ENCODE data around the gene ZNF764. TPM values are rescaled to one million over a fixed set of nuclear protein-coding genes. Genes with fewer than 3 reads are reported as not detected.

Gene ZNF764
- total RNA-seq, 1 donor from 2014 or later: 18.4 TPM

DNA sequence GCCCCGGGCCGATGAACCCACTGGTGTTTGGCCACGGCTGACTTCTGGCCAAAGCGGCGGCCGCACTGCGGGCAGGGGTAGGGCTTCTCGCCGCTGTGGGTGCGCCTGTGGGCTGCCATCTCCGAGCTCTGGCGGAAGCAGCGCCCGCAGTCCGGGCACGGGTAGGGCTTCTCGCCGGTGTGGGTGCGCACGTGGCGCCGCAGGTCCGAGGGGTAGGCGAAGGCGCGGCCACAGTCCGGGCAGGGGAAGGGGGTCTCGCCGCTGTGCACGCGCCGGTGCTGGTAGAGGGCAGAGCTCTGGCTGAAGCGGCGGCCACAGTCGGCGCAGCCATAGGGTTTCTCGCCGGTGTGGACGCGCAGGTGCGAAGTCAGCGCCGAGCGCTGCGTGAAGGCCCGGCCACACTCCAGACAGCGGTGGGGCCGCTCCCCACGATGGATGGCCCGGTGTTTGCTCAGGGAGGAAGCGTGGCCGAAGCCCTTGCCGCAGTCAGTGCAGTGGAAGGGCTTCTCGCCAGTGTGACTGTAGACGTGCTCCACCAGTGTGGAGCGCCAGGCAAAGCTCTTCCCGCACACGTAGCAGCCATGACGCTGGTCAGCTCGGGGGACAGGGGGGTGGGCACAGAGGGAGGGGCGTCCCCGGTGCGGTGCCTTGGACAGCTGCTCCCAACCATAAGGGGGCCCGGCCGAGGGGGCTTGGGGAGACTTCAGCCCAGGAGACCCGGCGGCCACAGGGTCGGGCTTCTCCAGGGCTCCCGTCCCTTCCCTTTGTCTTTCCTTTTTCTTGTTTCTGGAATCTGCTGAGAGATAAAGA lies 2.7 kb downstream of the ZNF764 start:
- no peak overlapping the region for H3K27ac ChIP-seq
- H3K27me3 ChIP-seq: no peaks in the 10 kb centered on the region
- TF ChIP-seq, protein P1, sequence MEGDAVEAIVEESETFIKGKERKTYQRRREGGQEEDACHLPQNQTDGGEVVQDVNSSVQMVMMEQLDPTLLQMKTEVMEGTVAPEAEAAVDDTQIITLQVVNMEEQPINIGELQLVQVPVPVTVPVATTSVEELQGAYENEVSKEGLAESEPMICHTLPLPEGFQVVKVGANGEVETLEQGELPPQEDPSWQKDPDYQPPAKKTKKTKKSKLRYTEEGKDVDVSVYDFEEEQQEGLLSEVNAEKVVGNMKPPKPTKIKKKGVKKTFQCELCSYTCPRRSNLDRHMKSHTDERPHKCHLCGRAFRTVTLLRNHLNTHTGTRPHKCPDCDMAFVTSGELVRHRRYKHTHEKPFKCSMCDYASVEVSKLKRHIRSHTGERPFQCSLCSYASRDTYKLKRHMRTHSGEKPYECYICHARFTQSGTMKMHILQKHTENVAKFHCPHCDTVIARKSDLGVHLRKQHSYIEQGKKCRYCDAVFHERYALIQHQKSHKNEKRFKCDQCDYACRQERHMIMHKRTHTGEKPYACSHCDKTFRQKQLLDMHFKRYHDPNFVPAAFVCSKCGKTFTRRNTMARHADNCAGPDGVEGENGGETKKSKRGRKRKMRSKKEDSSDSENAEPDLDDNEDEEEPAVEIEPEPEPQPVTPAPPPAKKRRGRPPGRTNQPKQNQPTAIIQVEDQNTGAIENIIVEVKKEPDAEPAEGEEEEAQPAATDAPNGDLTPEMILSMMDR (IDR thresholded peaks at IDR 0.05): no peak
- TF ChIP-seq POLR2AphosphoS5 (IDR thresholded peaks at IDR 0.05; ENCODE audit: insufficient read depth in 1 of 2, low read depth in 1 of 2) (no peak), POLR2A (IDR thresholded peaks at IDR 0.05) (no peak)
- peaks cover 20% of the 10 kb centered on the region for H3K4me1 ChIP-seq
- intact Hi-C loops (cut with DNase I): no loop called here
- DNase-seq (ENCODE audit: extremely low spot score in 2 of 2): no peak
- H3K36me3 ChIP-seq: peaks cover 0 to 16% of the 10 kb centered on the region in 2 donors
- H3K9me3 ChIP-seq: no peaks in the 10 kb centered on the region
- H3K4me3 ChIP-seq: no peak overlapping the region

DNA sequence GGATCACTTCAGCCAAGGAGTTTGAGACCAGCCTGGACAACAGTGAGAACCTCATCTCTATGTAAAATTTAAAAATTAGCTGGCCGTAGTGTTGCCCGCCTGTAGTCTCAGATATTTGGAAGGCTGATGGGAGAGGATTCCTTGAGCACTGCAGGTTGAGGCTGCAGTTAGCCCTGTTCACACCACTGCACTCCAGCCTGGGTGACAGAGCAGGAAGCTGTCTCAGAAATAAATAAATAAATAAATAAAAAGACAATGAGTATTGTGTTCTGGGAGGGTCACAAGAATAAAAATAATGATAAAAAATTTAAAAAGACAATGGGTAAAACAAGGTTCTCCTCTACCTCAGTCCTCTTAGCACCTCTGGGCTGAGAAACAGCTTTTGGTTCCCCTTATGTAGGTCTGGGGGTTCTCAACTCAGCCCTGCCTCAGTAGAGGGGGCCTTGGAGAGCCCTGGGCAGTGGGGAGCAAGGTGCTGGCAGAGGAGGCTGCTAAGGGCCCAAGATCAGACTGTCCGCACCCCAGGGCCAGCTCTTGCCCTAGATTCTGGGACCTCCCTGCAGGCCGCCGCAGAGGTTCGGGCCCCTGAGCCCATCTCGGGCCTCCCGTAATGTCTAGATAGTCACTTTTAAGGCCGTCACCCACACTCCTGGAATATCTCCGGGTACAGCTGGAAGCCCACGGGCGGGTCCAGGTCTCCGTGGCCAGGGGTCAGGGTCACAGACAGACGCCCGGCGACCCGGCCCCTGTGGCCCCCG lies 3.4 kb downstream of the ZNF764 start:
- Histone ChIP-seq H3K27me3 (no peaks in the 10 kb centered on the region), H3K27ac (no peak overlapping the region), H3K4me1 (peaks cover 20% of the 10 kb centered on the region), H3K9me3 (no peaks in the 10 kb centered on the region), H3K36me3 (peaks cover 0 to 16% of the 10 kb centered on the region in 2 donors), H3K4me3 (no peak overlapping the region)
- DNase-seq (ENCODE audit: extremely low spot score in 2 of 2): no peak
- intact Hi-C loops (cut with DNase I): no loop called here
- TF ChIP-seq POLR2A (IDR thresholded peaks at IDR 0.05) (no peak), POLR2AphosphoS5 (IDR thresholded peaks at IDR 0.05; ENCODE audit: insufficient read depth in 1 of 2, low read depth in 1 of 2) (no peak)
- TF ChIP-seq, protein P1 (IDR thresholded peaks at IDR 0.05): no peak

DNA sequence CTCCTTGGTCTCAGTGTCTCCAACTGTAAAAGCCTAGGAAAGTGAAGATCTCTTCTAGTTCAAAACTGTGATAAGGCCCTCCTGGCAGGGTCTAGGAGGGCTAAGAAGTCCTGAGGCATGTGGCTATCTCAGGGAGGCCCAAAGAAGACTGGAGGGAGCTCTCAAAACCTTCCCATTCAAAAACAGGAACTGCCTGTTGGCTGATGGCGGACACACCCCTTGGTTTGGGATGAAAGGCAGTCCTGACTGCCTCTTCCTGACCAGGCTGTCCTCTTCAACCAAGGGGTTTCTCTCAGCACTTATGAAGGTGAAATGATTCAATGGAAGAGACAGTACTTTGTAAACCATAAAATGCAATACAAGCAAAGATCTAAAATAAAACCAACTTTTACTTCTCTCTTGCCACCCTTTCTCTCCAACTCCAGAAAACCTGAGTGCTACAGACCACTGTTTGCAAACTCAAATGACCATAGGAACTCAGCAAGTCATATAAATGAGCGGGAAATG lies 4.7 kb downstream of the ZNF764 start:
- no peak for DNase-seq (ENCODE audit: extremely low spot score in 2 of 2)
- H3K9me3 ChIP-seq: no peaks in the 10 kb centered on the region
- no peaks in the 10 kb centered on the region for H3K27me3 ChIP-seq
- no peak overlapping the region for H3K27ac ChIP-seq
- peaks cover 0 to 16% of the 10 kb centered on the region in 2 donors for H3K36me3 ChIP-seq
- H3K4me1 ChIP-seq: peaks cover 20% of the 10 kb centered on the region
- TF ChIP-seq POLR2A (IDR thresholded peaks at IDR 0.05) (no peak), POLR2AphosphoS5 (IDR thresholded peaks at IDR 0.05; ENCODE audit: insufficient read depth in 1 of 2, low read depth in 1 of 2) (no peak)
- TF ChIP-seq, protein P1 (IDR thresholded peaks at IDR 0.05): no peak
- no peak overlapping the region for H3K4me3 ChIP-seq
- intact Hi-C loops (cut with DNase I): no loop called here

DNA sequence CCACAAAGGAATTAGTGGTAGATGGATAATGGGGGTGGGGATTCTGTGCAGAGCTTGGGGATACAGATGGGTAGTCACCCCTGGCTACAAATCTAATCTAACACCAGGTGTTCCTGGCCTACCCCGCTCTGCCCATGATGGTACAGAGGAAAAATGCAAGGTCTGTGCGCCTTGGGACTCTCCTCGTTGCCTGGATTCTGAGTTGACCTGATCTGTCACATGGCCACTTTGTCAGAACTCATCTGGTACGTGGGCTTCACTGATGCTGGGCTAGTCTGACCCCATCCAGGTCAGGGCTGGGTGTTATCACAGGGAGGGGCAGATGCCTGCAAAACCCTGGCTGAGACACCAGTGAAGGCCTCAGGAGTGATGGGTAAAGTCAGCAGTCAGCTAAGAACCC lies 5.2 kb downstream of the ZNF764 start:
- Histone ChIP-seq H3K9me3 (no peaks in the 10 kb centered on the region), H3K4me1 (peaks cover 20% of the 10 kb centered on the region), H3K27ac (no peak overlapping the region), H3K36me3 (peaks cover 0 to 16% of the 10 kb centered on the region in 2 donors), H3K4me3 (no peak overlapping the region), H3K27me3 (no peaks in the 10 kb centered on the region)
- intact Hi-C loops (cut with DNase I): no loop called here
- TF ChIP-seq POLR2A (IDR thresholded peaks at IDR 0.05): no peak
- no peak for DNase-seq (ENCODE audit: extremely low spot score in 2 of 2)

DNA sequence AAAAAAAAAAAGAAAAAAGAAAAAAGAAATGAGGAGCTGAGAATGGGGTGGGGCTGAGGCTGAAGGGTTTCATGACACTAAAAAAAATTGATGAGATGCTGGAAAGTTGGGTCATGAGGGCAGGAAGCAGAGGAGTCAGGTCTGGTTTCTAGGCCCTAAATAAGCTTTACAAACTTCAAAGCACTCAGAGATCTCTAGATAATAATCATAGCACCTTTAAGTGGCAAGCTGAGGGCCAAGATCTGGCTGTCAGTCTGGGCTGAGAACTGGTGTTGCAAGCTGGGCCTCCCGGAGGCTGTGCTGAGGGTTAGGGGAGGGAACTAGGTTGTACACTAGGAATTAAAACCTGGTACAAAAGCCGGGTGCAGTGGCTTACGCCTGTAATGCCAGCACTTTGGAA lies 6.4 kb downstream of the ZNF764 start:
- Histone ChIP-seq H3K4me3 (no peak overlapping the region), H3K36me3 (peaks cover 0 to 16% of the 10 kb centered on the region in 2 donors), H3K27ac (no peak overlapping the region), H3K4me1 (peaks cover 12% of the 10 kb centered on the region), H3K9me3 (no peaks in the 10 kb centered on the region), H3K27me3 (no peaks in the 10 kb centered on the region)
- TF ChIP-seq POLR2AphosphoS5 (IDR thresholded peaks at IDR 0.05; ENCODE audit: insufficient read depth in 1 of 2, low read depth in 1 of 2) (no peak), POLR2A (IDR thresholded peaks at IDR 0.05) (no peak)
- TF ChIP-seq, protein P1 (IDR thresholded peaks at IDR 0.05): no peak
- intact Hi-C loops (cut with DNase I): no loop called here
- no peak for DNase-seq (ENCODE audit: extremely low spot score in 2 of 2)
